ENCODE results near the gene DEPP1. TPM values are rescaled to one million over a fixed set of nuclear protein-coding genes. Genes with fewer than 3 reads are reported as not detected.

Gene DEPP1
- total and polyA plus RNA-seq, 9 donors, result 35.6 to 603 (median 174) TPM

GRCh38 chr10:44931621-44932516 lies 46.7 kb downstream of the DEPP1 start:
- WGBS, 3 donors, result 88 to 95% (median 89%) methylated on average over 9 to 10 of the region's 10 CpGs
- TF ChIP-seq POLR2A (IDR thresholded peaks at IDR 0.05), result no peak
- TF ChIP-seq EP300 (IDR thresholded peaks at IDR 0.05), result no peak
- no peak for TF ChIP-seq CTCF (IDR thresholded peaks at IDR 0.05)
- Histone ChIP-seq H3K4me3 (no peak overlapping the region), H3K9me3 (no peaks in the 10 kb centered on the region), H3K4me1 (ENCODE audit: insufficient read depth) (peaks cover 2% of the 10 kb centered on the region), H3K27me3 (no peaks in the 10 kb centered on the region), H3K36me3 (no peaks in the 10 kb centered on the region), H3K27ac (no peak overlapping the region)
- DNase-seq, result no peak
- intact Hi-C loops (cut with DNase I), result loop anchor here in 2 of 4 donors (2.0 to 10.0 kb wide), 3 partner anchors 27 to 73 kb away; partner anchors contain the start of genes RASSF4 (in 1 of the 2) and ZNF22 (in 1 of the 2)

- H3K36me3 ChIP-seq, result no peaks in the 10 kb centered on the region
- no peak for DNase-seq
- H3K4me3 ChIP-seq, result no peak overlapping the region
- no peaks in the 10 kb centered on the region for H3K9me3 ChIP-seq
- peaks cover 2% of the 10 kb centered on the region for H3K4me1 ChIP-seq (ENCODE audit: insufficient read depth)
- TF ChIP-seq EP300 (IDR thresholded peaks at IDR 0.05) (no peak), CTCF (IDR thresholded peaks at IDR 0.05) (no peak), POLR2A (IDR thresholded peaks at IDR 0.05) (no peak)
- intact Hi-C loops (cut with DNase I), result loop anchor here in 1 of 4 donors (10.0 kb wide), 1 partner anchor 74 kb away; the partner anchor contains the start of gene ZNF22
- no peaks in the 10 kb centered on the region for H3K27me3 ChIP-seq
- no peak overlapping the region for H3K27ac ChIP-seq
- 81 to 85% (median 85%) methylated on average over 4 of the region's 4 CpGs for WGBS, 3 donors
These were observed 47.5 kb downstream of the DEPP1 start for GRCh38 chr10:44930904-44931620.

- Histone ChIP-seq H3K36me3 (no peaks in the 10 kb centered on the region), H3K27me3 (no peaks in the 10 kb centered on the region), H3K4me3 (no peak overlapping the region), H3K27ac (no peak overlapping the region), H3K4me1 (ENCODE audit: insufficient read depth) (peaks cover 2% of the 10 kb centered on the region), H3K9me3 (no peaks in the 10 kb centered on the region)
- WGBS, 3 donors, result 80 to 95% (median 93%) methylated on average over 8 of the region's 8 CpGs
- intact Hi-C loops (cut with DNase I), result loop anchor here in 1 of 4 donors (10.0 kb wide), 1 partner anchor 75 kb away; the partner anchor contains the start of gene ZNF22
- no peak for DNase-seq
- TF ChIP-seq CTCF (IDR thresholded peaks at IDR 0.05) (no peak), EP300 (IDR thresholded peaks at IDR 0.05) (no peak), POLR2A (IDR thresholded peaks at IDR 0.05) (no peak)
These were observed 49.0 kb downstream of the DEPP1 start for GRCh38 chr10:44929356-44930255.

GRCh38 chr10:44928462-44928861 lies 50.1 kb downstream of the DEPP1 start:
- H3K27ac ChIP-seq, result no peak overlapping the region
- H3K36me3 ChIP-seq, result no peaks in the 10 kb centered on the region
- no peaks in the 10 kb centered on the region for H3K27me3 ChIP-seq
- H3K4me1 ChIP-seq (ENCODE audit: insufficient read depth), result peaks cover 2% of the 10 kb centered on the region
- H3K9me3 ChIP-seq, result no peaks in the 10 kb centered on the region
- no peak overlapping the region for H3K4me3 ChIP-seq
- intact Hi-C loops (cut with DNase I), result no loop called here
- no peak for DNase-seq
- TF ChIP-seq CTCF (IDR thresholded peaks at IDR 0.05) (no peak), POLR2A (IDR thresholded peaks at IDR 0.05) (no peak), EP300 (IDR thresholded peaks at IDR 0.05) (no peak)
